ENCODE data around the gene PPP1R14B. TPM values are rescaled to one million over a fixed set of nuclear protein-coding genes. Genes with fewer than 3 reads are reported as not detected.
A peak's percentile ranks its signal among the peaks of the same experiment; 100 is the strongest.

The PPP1R14B gene
- total RNA-seq, 1 donor from 2014 or later = 286 TPM

DNA sequence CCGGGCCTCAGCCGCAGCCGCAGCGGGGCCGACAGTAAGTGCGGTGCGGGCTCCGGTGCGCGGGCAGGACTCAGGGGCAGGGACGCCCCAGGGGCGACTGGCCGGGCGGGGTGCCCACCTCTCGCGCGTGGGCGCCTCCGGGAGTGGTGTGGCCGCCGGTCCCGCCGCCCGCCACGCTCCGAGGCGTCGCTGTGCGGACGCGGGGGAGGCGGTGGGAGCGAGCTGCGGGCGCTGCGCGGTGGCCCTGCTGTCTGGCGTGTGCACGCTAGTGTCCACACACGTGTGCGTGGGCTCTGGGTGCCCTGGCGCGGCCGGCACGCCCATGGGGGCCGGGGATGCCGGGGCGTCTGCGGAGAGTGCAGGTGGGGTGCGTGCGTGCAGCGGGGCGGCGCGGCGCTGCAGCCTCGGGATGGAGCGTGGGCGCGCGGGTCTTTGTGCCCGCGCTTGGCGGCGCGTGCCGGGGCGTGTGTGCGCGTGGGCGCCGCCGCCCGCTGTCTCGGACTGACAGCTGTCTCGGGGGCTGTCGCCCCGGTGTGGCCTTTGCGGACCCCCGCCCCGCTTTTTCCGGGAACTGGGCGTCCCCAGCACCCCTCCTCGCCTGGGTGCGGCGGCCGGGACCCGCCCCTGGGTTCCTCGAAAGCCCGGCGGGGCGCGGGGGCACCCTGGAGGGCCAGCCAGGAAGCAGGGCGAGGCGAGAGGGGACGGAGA, 45.2 kb upstream of the PPP1R14B start:
- Mint-ChIP-seq H3K36me3 (ENCODE audit: low read depth) (no peaks in the 10 kb centered on the region), H3K4me1 (peaks cover 18% of the 10 kb centered on the region), H3K27me3 (ENCODE audit: low read depth) (peaks cover 77% of the 10 kb centered on the region), H3K4me3 (no peak overlapping the region), H3K27ac (ENCODE audit: unreplicated experiment) (no peak overlapping the region), H3K9me3 (no peaks in the 10 kb centered on the region)
- TF ChIP-seq, protein P1, sequence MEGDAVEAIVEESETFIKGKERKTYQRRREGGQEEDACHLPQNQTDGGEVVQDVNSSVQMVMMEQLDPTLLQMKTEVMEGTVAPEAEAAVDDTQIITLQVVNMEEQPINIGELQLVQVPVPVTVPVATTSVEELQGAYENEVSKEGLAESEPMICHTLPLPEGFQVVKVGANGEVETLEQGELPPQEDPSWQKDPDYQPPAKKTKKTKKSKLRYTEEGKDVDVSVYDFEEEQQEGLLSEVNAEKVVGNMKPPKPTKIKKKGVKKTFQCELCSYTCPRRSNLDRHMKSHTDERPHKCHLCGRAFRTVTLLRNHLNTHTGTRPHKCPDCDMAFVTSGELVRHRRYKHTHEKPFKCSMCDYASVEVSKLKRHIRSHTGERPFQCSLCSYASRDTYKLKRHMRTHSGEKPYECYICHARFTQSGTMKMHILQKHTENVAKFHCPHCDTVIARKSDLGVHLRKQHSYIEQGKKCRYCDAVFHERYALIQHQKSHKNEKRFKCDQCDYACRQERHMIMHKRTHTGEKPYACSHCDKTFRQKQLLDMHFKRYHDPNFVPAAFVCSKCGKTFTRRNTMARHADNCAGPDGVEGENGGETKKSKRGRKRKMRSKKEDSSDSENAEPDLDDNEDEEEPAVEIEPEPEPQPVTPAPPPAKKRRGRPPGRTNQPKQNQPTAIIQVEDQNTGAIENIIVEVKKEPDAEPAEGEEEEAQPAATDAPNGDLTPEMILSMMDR (conservative IDR thresholded peaks at IDR 0.05) = no peak
- no peak for DNase-seq (ENCODE audit: low read depth, low spot score)

DNA sequence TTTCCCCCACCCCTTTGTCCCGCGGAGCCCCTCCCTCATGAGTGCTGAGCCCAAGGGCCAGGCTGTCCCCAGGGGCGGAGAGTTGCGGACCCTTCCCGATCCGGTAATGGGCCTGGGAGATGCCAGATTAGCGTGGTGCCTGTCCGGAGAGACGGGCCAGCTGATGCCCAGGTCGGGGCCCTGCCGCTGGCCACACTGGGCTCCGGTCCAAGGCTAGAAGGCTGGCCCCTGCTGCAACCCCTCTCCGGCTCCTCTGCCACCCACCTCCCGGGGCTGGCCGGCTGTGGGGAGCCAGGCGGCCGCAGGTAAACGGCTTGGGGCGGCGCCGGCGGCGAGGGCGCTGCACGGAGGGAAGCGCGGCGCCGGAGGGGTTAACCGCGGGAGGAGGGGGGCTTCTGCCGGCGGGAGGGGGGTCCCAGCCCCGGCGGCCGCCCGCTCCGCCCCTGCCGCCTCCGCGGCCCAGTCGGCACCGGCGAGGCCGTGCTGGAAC, 44.6 kb upstream of the PPP1R14B start, which contains the start of gene KCNK4:
KCNK4 (plus strand) TSS at position 41 of the 490 bp plus-strand sequence. CDS start 1,717 bp downstream, outside the sequence.
- Mint-ChIP-seq H3K4me3 (peak within 1 kb of the TSS; percentile 66), H3K36me3 (ENCODE audit: low read depth) (no peaks in the 10 kb centered on the region), H3K27me3 (ENCODE audit: low read depth) (peaks cover 74% of the 10 kb centered on the region), H3K4me1 (peaks cover 24% of the 10 kb centered on the region), H3K27ac (ENCODE audit: unreplicated experiment) (no peak within 1 kb of the TSS), H3K9me3 (no peaks in the 10 kb centered on the region)
- TF ChIP-seq, protein P1 (conservative IDR thresholded peaks at IDR 0.05) = no peak
- no peak for DNase-seq (ENCODE audit: low read depth, low spot score)

DNA sequence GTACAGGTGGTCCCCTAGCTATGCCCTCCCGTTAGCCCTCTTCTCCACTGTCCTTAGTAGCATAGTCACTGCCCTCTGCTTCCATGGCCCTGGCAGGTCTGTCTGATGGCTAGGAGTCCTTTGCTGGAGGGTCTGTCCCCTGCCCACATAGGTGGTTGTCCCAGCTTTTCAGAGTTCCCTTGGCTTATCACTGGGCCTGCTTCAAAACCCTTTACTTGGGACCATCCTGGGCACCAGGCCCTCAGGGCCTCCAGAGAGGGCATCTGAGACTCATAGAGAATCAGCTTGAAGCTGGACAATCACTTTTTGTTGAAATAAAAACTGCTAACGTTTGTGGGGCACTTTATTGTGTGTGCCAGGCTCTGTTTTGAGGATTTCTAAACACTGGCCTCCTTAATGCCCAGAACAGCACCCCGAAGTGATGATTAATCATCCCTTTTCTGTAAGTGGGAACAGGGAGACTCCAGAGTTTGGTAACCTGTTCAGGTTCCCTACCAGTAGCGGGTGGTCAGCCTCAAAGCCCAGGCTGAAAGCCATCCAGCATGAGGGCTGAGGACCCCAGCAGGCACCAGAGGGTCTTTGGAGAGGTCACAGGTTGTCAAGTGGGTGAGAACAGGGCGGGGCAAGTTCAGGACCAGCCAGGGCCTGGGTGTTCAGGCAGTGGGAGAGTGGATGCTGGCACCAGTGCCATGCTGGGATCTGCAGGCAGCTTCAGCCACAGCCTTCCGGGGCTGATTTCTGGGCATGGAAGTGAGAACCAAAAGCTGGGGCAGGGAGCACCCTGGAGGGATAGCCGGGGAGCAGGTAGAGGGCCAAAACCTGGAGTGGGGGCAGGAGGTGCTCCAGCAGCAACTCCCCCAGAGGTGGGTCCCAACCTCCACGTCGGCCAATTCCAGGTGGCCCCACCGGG, 43.9 kb upstream of the PPP1R14B start:
- TF ChIP-seq, protein P1 (conservative IDR thresholded peaks at IDR 0.05) = no peak
- H3K9me3 Mint-ChIP-seq = no peaks in the 10 kb centered on the region
- DNase-seq (ENCODE audit: low read depth, low spot score) = no peak
- H3K4me3 Mint-ChIP-seq = peak overlapping the region; percentile 66
- peaks cover 25% of the 10 kb centered on the region for H3K4me1 Mint-ChIP-seq
- H3K27ac Mint-ChIP-seq (ENCODE audit: unreplicated experiment) = no peak overlapping the region
- H3K36me3 Mint-ChIP-seq (ENCODE audit: low read depth) = no peaks in the 10 kb centered on the region
- H3K27me3 Mint-ChIP-seq (ENCODE audit: low read depth) = peaks cover 67% of the 10 kb centered on the region

DNA sequence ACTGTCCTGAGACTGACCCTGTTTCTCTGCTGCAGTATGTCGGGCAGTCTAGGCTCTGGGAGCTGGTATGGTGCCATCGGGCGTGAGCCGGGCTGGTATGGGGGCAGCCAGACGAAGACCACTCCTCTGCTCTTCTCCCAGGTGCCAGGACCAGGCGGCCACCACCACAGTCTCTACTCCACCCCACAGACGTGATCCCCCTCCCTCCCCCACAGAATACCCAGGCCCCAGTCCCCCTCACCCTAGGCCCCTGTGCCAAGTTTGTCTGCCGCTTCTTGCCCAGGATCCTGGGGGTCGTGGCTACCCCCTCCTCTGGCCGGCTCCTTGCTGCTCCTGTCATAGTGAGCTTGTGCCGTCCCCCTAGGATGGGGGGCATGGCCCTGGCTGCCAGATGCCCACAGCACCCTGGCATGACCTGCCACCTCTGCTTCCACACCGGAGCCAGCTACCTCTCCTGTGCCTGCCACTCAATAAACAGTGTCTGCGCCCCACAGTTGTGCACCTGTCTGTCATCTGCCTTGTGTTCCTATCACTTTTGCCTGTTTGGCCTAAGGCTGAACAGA, 42.3 kb upstream of the PPP1R14B start:
- Mint-ChIP-seq H3K27ac (ENCODE audit: unreplicated experiment) (no peak overlapping the region), H3K27me3 (ENCODE audit: low read depth) (peaks cover 51% of the 10 kb centered on the region), H3K4me3 (peak overlapping the region; percentile 77), H3K4me1 (peaks cover 16% of the 10 kb centered on the region), H3K9me3 (no peaks in the 10 kb centered on the region), H3K36me3 (ENCODE audit: low read depth) (no peaks in the 10 kb centered on the region)
- DNase-seq (ENCODE audit: low read depth, low spot score) = no peak
- TF ChIP-seq, protein P1 (conservative IDR thresholded peaks at IDR 0.05) = no peak

DNA sequence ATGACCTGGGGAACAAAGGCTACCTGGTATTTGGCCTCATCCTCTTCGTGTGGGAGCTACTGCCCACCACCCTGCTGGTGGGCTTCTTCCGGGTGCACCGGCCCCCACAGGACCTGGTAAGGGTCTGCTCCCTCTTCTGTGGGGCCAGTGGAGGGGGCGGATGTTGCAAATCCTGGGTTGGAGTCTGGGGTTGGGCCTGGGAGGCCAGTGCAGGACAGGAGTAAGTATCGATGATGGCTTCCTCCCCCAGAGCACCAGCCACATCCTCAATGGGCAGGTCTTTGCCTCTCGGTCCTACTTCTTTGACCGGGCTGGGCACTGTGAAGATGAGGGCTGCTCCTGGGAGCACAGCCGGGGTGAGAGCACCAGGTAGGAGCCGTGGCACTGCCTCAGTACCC, 41.6 kb upstream of the PPP1R14B start:
- Mint-ChIP-seq H3K36me3 (ENCODE audit: low read depth) (no peaks in the 10 kb centered on the region), H3K4me1 (peaks cover 16% of the 10 kb centered on the region), H3K9me3 (no peaks in the 10 kb centered on the region), H3K27me3 (ENCODE audit: low read depth) (peaks cover 44% of the 10 kb centered on the region), H3K4me3 (peak overlapping the region; percentile 23), H3K27ac (ENCODE audit: unreplicated experiment) (no peak overlapping the region)
- TF ChIP-seq, protein P1 (conservative IDR thresholded peaks at IDR 0.05) = no peak
- no peak for DNase-seq (ENCODE audit: low read depth, low spot score)
